ENCODE results near the gene PLET1.

PLET1 gene

DNA sequence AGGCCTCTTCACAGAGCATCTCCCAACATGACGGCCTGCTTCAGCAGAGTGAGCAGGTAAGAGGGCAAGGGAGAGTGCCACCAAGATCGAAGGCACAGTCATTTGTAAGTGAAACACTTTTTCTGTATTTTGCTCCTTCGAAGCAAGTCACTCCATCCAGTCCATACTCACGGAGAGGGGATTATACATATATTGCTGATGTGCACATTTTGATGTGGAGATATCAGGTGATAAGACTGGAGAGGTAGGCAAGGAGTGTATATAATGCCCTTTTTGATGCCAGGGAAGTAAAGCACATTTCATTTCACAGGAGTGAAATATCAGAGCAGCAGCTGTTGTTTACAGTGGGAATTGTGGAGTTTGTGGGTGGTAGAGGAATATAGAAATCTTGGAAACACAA is 23.2 kb downstream of the PLET1 start:
- no peak for DNase-seq

DNA sequence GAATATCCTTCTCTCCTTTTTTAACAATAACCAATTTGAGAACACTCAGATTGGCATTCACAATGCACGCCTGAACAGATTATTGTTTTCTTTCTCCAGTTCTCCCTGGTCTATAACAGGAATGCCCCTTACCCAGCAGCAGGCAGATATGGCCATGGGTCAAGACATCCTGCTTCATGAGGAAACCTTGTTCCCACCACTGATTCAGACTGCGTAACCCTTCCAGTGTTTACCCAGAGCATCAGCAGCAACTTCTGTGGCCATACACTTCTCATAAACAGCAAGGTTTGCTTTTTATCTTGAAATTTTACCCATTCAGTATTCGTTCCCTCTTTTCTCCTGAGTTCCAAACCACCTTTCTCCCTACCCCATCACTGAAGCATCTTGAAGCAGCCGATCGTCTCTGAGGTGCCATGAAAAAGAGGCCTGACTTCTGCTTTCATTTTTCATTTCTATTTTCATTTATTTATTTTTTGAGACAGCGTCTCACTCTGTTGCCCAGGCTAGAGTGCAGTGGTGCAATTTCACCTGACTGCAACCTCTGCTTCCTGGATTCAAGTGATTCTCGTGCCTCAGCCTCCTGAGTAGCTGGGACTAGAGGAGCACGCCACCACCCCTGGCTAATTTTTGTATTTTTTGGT is 24.8 kb downstream of the PLET1 start:
- no peak for DNase-seq

DNA sequence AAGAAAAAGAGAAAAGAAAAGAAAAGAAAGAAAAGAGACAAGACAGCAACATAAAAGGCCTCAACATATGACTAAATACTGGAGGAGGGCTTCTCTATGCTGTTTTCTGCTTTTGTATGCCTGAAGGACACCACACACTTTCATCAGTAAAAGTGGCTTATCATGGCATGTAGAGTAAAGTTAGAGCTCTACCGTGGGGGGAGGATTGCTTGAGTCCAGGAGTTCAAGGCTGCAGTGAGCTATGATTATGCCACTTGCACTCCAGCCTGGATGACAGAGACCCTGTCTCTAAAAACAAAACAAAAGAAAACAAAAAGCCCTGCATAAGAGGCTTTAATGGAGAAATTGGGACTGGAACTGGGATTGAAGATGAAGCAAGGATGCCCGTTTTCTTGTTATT is 28.7 kb downstream of the PLET1 start:
- no peak for DNase-seq

DNA sequence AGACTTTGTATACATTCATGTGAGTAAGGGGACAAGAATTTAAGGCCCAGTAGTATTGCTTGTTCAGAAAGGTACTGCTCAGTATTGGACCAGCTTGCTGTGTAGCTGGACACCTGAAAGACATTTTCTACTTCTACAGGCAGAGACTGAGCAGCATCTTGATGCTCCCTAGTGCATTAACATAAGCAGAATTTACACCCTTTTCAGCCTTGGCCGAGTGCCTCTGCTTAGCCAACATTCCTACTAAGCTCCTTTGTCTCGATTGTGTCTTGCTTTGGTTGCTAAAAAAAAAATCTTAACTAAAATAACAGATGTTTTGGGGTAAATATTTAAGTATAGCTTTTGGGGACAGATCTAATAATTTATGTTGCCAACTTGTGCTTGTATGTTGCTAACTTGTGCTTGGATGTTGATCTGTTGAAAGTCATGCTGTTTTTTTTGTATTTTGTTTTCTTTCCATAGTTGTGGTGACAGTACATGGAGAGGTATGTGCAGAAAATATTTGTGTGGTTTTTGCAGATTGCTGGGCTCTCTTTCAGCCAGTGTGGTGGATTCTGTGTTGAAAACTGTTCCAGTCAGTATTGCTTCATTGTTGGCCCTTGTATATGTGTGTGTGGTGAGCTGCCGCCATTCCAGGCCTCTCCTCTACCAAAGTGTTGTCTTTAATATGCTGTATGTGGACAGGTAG is 30.8 kb downstream of the PLET1 start:
- no peak for DNase-seq

DNA sequence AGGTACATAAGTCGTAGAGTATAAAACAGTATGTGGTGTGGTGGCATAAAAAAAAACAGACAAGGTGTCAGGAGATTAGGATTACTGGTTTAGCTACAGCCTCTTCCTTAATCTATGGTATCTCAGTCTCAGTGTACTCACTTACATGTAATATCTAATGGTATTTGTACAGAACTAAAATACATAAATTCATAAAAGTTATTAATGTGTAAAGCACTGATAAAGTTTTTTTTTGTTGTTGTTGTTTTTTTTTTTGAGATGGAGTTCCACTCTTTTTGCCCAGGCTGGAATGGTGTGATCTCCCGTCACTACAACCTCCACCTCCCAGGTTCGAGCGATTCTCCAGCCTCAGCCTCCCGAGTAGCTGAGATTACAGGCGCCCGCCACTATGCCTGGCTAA is 31.5 kb downstream of the PLET1 start:
- DNase-seq: no peak

DNA sequence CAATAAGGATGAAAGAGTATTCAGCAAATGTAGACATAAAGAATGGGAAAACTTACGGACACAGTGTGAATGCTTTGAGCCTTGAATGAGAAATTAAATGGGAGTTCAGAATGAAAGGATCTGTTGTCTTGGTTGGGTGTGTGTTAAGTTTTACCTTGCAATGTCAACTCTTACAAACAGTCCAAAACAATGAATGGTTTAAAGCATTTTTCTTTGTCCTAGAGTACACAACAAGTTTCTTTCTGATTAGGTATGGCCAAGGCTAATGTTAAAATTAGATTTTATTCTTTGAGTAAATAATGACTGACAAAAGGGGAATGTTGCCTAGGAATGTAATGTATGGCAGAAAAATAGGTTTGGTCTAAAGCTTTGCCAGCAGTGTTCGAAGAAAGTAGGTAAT is 32.0 kb downstream of the PLET1 start:
- DNase-seq: no peak

DNA sequence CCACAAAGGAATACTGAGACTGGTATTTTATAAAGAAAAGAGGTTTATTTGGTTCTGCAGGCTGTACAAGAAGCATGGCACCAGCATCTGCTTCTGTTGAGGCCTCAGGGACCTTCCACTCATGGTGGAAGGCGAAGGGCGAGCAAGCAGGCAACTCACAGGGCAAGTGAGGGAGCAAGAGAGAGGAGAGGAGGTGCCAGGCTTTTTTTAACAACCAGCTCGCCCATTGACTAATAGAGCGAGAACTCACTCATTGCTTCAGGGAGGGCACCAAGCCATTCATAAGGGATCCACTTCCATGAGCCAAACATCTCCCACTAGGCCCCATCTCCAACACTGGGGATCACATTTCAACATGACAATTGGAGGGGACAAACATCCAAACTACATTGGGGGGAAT is 33.2 kb downstream of the PLET1 start:
- DNase-seq: no peak

DNA sequence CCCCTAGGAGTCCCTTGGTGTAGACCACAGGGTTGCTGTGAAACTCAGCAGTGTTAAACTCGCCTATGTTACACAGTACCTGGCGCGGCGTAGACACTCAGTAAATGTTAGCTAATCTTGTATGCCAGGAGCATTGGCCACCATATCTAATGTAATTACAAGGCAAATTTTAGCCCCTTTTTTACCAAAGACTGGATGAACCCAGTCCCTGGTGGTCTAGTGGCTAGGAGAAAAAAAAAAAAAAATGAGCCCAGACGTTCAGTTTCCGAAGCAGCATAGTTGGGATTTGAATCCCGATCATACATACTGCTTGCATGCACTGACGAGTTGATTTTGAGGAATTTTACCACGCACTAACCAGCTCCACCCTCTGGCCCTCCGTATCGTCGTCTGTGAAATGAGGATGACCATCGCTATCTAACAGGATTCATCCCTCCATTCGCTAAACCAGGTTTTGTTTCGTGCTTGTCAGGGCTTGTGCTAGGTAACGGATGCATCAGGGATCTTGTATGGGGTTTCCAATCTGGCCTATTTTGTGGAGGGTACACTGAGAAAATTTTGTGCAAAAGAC is 33.7 kb downstream of the PLET1 start:
- DNase-seq: no peak

DNA sequence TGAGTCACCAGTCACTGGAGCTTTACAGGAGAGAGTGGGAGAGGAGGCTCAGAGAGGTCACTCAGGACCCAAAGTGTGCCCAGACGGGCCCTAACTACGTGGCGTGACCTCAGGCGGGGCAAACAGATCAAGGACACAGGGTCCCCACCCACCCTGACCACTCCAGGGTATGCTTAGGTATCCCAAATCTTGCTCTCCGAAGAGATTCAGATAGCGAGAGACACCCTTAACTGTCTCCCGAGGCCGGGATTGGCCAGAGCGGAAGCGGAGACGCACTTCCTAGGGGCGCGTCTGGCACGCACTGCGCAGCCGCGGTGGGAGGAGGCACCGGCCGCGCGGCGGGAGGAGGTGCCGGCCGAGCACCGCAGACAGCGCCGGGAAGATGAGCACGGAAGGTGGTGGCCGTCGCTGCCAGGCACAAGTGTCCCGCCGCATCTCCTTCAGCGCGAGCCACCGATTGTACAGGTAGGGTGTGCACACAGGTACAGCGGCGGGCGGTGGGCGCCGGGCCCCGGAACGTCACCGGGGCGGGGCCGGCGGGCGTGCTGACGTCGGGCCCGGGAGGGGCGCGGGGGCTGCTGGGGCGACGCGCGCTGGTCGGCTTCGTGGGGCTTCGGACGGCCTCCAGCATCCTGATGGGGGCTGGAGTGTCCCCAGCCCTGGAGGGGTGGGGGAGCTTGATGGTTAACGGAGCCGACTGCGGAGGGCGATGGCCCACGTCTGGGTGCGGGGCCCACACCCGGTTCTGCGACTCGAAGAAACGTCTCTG is 34.4 kb downstream of the PLET1 start, which contains the start of gene PTS:
PTS (plus strand) TSS at position 367 of the 769 bp plus-strand sequence; CDS start at position 383, 16 bp downstream.
- peak; percentile 85 for DNase-seq

DNA sequence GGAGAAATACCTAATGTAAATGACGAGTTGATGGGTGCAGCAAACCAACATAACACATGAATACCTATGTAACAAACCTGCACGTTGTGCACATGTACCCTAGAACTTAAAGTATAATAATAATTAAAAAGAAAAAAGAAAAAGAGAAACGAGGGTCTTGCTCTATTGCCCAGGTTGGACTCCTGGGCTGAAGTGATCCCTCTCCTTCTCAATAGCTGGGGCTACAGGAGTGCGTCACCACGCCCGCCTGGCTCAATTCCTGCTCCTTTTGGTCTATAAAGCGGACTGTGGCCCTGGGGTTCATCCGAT is 35.0 kb downstream of the PLET1 start:
- no peak for DNase-seq

DNA sequence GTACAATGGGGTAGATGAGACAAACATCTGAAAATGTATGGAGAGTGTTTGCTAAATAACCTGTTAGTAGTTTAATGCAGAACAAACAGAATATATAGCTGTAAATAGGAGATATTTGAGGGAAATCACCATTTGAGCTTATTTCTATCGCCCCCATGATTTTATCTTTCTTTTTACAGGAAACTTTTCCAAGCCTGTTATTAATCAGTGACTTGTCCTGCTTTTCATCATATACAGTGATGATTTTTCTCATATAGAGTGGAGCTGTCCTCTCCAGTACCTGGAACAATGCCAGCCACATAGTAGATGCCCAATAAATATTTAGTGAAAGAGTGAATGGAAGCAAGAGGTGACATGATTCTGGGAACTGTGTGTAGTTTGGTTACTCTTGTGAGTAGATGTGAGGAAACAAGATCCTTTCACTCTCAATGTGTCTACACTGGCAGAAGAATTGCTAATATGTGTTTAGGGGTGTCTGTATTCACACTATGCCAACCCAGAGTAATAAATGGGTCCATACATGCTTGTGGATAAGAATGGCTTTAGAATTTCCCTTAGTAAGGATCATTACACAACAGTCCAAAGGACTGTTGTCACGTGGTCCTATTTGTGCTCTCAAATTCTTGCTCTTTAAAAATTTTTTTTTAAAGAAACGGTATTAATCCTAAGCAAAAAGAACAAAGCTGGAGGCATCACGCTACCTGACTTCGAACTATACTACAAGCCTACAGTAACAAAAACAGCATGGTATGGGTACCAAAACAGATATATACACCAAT is 36.7 kb downstream of the PLET1 start:
- no peak for DNase-seq

DNA sequence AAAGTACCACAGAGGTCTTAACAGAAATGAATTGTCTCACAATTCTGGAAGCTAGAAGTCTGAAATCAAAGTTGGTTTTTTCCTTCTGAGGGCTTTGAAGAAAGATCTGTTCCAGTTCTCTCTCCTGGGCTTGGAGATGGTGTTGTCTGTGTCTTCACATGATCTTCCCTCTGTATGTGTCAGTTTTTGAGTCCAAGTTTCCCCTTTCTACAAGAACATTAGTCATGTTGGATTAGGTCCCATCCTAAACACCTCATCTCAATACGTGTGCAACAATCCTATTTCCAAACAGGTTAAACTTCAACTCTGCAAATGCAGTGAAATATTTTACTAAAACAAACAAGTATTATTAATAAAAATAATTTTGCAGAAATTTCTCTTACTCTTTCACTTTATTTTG is 37.5 kb downstream of the PLET1 start:
- DNase-seq: no peak

DNA sequence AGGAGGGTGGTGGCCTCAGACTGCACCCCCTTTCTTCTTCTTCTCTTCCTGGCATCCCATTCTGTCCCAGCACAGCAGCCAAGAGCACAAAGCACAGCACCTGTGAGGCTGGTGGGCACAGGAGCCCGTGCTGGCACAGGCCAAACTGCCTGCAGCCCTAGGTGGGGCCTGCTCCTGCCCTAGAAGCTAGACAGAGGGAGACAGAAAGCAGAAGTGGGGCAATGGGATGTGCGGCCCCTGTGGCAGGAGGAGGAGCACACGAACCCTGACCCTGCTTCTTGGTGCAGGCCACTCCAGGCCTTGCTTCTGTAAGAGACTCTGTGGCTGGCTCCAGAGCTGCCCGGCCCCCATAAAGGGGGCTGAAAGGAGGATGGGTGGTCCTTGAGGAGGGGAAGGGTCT is 38.4 kb downstream of the PLET1 start:
- DNase-seq: no peak

DNA sequence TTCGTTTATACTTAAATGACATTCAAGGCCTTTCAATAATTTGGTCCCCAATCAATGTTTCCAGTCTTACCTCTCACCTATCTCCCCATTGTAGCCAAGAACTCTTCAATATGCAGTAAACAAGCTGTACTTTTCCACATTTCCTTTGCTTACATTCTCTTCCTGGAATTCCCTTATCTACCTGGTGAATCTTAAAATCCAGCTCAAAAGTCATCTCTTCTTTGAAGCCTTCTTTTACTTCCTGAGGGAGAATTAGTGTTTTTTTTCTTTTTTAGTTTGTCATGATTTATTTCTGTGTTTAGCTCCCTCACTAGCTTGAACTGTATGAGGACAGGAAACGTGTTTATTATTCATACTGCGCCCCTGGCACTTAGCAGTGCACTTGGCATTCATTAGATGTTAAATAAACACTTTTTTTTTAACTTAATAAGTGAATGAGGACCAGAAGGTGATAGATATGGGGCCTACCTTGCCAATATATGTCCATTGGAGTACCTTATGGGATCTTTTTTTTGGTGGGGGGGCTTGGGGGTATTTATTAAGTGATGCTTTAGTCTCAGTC is 39.3 kb downstream of the PLET1 start:
- no peak for DNase-seq

DNA sequence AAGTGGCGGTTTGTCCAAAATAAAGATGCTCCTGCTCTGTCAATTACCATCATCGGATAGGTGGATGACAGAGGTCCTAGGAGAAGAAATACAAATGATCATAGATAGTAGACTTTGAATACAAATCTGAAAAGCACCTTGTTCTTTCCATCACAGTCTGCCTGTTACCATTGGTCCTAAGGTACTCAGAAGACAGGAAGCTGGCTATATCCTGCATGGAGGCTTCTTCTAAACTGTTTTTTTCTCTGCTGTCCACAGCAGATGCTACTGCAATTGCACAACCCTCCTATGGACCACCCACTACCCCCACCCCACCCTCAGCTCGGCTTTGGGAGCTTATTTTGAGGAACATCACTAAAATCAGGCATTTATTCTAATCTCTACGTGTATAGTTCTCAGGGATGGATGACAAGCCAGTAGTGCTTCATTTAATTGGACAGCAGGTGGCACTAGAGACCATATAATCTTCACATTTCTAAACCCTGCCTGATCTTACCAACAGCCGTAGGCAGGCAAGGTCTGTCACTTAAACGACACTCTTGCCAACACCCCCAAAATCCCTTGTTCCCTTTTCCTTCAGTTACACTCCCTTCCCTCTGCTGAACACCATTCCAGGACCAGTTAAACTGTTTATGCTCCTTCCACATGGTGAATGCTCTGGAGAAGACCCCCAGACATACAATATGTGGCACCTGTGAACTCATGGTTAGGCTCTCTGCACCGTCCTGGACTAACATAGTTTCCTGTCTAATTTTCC is 41.0 kb downstream of the PLET1 start:
- no peak for DNase-seq

DNA sequence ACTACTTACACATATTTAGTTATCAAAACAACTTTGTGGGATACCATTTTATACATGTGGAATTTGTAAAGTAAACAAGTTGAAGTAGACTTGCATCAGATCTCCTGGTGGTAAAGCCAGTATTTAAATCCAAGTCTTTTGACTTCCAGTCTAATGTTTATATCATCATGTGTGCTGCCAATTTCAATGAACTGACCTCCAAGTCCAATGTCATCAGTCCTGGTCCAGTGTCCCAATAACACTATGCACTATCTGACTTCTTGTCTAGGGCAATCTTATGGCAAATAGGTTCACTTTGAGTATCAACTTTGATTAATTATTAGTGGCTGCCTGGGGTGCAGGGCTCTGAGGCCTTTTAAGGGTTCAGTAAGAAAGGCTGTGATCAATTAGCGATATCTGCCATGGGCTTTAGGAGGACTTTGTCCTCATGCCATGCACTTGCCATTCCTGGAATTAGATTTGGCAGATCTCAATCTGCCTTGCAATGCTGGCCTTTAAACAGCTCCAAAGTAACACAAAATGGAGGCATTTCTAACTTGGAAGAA is 44.0 kb downstream of the PLET1 start:
- DNase-seq: no peak

DNA sequence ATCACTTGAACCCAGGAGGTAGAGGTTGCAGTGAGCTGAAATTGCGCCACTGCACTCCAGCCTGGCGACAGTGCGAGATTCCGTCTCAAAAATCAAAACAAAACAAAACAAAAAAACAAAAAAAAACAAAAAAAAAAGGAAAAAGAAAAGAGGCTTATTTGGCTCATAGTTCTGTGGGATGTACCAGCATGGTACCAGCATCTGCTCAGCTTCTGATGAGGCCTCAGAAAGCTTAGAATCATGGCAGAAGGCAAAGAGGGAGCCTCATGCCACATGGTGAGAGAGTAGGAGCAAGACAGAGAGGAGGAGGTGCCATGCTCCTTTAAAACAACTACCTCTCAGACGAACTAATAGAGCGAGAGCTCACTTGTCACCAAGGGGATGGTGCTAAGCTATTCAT is 45.0 kb downstream of the PLET1 start:
- DNase-seq: no peak

DNA sequence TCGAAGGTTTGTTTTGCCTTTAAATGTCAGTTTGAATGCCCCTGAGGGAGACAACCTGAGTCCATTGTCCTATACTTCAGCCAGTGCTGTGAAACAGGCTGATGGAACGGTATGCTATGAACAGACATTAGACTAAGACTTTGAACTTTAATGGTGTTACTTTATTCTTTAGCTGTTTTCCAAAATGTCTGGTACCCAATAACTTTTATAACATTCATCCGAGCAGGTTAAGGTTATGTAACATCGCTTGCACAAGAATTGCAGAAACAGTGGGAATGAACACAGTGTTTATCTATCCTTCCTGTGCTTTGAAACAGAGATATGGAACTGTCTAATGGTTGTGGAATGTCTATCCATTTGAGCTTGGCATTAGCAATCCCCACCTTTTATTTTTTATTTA is 46.9 kb downstream of the PLET1 start:
- DNase-seq: no peak

DNA sequence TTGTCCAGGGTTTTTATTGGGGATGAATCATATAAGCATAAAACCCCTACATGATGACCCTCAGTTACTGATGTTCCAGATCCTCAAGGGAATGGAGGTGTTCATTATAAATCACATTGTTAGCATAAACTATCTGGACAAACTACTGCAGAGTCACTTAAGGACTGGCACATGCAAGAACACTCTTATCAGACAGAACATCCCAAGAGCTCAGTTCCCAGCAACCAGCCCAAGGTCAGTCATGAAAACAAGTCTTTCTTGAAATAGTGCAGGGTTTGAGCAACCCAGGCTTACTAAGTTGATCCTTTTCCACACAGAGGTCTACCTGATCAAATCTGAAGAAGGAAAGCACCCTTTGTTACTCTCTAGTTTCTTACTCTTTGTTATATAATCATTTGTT is 48.0 kb downstream of the PLET1 start:
- no peak for DNase-seq

DNA sequence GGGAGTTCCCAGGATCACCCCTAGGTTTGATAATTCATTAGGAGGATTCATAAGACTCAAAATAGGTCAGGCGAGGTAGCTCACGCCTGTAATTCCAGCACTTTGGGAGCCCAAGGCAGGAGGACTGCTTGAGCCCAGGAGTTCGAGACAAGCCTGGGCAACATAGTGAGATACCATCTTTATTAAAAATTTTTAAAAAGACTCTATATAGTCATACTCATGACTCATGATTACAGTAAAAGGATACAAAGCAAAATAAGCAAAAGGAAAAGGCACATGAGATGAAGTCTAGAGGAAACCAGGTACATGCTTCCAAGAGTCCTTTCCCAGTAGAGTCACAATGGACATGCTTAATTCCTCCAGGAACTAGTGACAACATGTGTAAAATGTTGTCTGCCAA is 48.4 kb downstream of the PLET1 start:
- no peak for DNase-seq

DNA sequence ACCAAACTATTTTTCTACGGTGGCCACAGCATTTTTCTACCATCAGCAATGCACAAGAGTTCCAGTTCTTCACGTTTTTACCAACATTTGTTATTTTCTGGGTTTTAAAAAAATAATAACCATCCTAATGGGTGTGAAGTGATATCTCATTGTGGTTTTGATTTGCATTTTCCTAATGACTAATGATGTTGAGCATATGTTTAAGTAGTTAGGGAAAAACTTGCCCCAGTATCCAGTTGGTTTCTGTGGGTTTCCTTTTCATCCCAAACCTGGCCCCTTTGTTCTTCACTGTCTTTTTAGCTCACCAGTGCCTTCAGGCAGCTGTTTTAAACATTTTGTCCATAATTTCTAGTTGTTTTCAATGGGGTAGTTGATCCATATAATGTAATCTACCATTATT is 49.1 kb downstream of the PLET1 start:
- DNase-seq: no peak

DNA sequence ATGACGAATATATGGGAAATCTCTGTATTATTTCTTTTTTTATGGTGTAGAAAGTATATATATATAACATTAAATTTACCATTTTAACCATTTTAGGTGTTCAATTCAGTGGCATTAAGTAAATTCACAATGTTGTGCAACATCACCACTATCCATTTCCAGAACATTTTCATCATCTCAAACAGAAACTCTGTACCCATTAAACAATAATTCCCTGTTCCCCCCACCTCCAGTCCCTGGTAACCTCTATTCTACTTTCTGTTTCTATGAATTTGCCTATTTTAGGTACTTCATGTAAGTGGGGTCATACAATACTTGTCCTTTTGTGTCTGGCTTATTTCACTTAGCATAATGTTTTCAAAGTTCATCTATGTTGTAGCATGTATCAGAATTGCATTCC is 49.8 kb downstream of the PLET1 start:
- no peak for DNase-seq

All from activated CD4-positive, CD25-positive, alpha-beta regulatory T cell treated with anti-CD3 and anti-CD28 coated beads, Interleukin-2, amount 50 U/mL, for 72 hours (primary cell).